ENCODE results near the gene CCDC197.

The CCDC197 gene

GRCh38 chr14:93980456-93981201 is 16.5 kb upstream of the CCDC197 start:
- DNase-seq: no peak

- no peak for DNase-seq
These were observed 15.5 kb upstream of the CCDC197 start for GRCh38 chr14:93981316-93982229.

GRCh38 chr14:93982230-93983007 is 14.7 kb upstream of the CCDC197 start:
- no peak for DNase-seq

GRCh38 chr14:93984070-93984469 is 13.0 kb upstream of the CCDC197 start:
- no peak for DNase-seq

- DNase-seq: no peak
These were observed 12.1 kb upstream of the CCDC197 start for GRCh38 chr14:93984987-93985410.

GRCh38 chr14:93986955-93987354 is 10.1 kb upstream of the CCDC197 start:
- DNase-seq: no peak

- DNase-seq: no peak
These were observed 9.7 kb upstream of the CCDC197 start for GRCh38 chr14:93987376-93987775.

GRCh38 chr14:93987815-93988476 is 9.2 kb upstream of the CCDC197 start:
- DNase-seq: no peak

- no peak for DNase-seq
These were observed 7.2 kb upstream of the CCDC197 start for GRCh38 chr14:93989939-93990338.

GRCh38 chr14:93991212-93991611 is 5.9 kb upstream of the CCDC197 start:
- no peak for DNase-seq

GRCh38 chr14:93991649-93992048 is 5.5 kb upstream of the CCDC197 start:
- no peak for DNase-seq

GRCh38 chr14:93993382-93993781 is 3.7 kb upstream of the CCDC197 start:
- DNase-seq: no peak

- peak; percentile 63 for DNase-seq
These were observed 2.0 kb upstream of the CCDC197 start for GRCh38 chr14:93994919-93995682.

- no peak for DNase-seq
These were observed 888 bp upstream of the CCDC197 start for GRCh38 chr14:93996130-93996695.

GRCh38 chr14:93997916-93998870 is 1.1 kb downstream of the CCDC197 start:
- no peak for DNase-seq

GRCh38 chr14:93998871-93999403 is 1.8 kb downstream of the CCDC197 start:
- no peak for DNase-seq

GRCh38 chr14:93999573-93999972 is 2.5 kb downstream of the CCDC197 start:
- no peak for DNase-seq

- no peak for DNase-seq
These were observed 3.2 kb downstream of the CCDC197 start for GRCh38 chr14:94000267-94000666.

GRCh38 chr14:94001016-94001415 is 3.9 kb downstream of the CCDC197 start:
- DNase-seq: no peak
